Activated CD8-positive, alpha-beta memory T cell treated with anti-CD3 and anti-CD28 coated beads, Interleukin-2, amount 50 U/mL, for 24 hours (primary cell): Measurements from ENCODE around the gene DBNDD1.
"Not testable (repeated sequence)": the region's sequence is repeated elsewhere in the genome, so short reads cannot be mapped to it uniquely, and the experiment has no call there.

Experiments
- DNase-seq: peaks from one replicate; pipeline ENCODE4 v3.0.0-alpha.2; 2020; ENCODE audit errors: extremely low read depth

Gene DBNDD1

DNA sequence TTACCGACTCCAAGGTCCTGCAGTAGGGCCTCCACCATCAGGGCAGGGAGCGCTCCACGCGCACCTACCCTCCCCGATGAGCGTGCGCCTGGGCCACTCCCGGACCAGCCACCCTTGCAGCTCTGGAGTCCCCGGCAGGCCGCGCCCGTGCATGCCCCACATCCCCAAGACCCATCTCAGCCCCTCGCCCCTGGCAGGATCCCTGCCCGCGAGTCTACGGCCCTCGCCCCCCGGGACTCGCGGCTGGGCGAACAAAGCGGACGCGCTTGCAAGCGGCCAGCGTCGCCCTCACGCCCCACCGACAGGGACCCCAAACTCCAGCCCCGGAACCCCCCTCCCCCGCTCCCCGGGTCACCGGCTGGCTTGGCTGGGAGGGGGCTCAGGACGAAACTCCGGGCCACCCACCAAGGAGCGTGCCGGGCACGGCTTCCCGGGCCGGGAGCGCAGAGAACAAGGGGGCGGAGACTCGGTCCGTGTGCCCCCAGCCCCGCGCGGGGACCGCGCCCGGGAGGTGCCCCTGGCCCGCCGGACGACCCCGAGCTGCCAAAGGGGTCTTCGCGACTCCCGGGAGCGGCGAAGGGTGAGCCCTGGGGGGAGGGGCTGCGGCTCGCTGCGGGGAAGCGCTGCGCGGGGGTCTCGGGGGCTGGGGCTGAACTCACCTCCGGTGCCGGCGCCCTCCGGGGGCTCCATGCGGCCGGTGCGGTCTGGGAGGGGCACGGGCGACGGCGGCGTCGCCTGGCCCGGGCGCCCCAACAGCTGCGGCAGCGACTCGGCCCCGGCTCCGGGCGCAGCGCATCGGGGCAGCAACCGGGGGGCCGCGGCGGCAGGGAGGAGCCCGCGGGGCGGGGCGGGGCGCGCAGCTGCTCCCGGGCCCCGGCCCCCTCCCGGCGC is at the start of gene DBNDD1:
Gene DBNDD1 (minus strand): TSS at position 805 of the 891 bp plus-strand sequence. CDS start 115 bp downstream, at position 690.
- DNase-seq, result no peak

- no peak for DNase-seq
These were observed 42.2 kb upstream of the DBNDD1 start for GRCh38 chr16:90061437-90061836.

DNA sequence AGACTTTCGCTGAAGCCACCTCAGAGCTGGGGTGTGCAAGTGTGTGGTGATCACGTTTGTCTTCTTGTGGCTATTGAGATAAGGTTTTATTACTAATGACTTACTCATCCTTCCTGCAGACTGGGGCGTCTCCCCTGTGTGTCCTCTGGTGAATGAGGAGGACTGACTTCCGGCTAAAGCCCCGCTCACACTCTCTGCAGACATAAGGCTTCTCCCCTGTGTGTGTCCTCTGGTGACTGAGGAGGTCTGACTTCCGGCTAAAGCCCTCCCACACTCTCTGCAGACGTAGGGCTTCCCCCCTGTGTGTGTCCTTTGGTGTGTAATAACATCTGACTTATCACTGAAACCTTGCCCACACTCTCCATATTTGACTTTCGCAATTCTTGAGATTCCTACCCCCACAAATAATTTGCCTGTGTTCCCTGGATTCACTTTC is 38.5 kb upstream of the DBNDD1 start:
- DNase-seq, result no peak

DNA sequence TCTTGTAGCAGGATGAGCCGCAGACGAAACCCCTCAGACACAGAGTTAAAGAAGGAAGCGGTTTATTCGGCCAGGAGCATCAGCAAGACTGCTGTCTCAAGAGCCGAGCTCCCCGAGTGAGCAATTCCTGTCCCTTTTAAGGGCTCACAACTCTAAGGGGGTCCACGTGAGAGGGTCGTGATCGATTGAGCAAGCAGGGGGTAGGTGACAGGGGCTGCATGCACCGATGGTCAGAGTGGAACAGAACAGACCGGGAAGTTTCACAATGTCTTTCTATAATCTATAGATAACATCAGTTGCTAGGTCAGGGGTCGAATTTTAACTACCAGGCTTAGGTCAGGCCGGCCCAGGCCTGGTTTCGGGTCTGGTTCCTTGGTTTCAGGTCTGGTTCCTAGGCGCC is 37.3 kb upstream of the DBNDD1 start:
- not testable (repeated sequence) for DNase-seq

DNA sequence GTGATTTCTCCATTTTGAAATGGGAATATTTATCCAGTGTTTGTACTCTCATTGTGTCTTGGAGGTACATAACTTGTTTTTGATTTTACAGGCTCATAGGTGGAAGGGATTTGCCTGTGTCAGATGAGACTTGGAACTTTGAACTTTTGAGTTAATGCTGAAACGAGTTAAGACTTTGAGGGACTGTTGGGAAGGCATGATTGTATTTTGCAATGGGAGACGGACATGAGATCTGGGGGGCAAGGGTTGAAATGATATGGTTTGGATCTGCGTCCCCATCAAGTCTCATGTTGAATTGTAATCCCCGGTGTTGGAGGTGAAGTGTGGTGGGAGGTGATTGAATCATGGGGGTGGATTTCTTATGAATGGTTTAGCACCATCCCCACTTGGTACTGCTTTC is 36.1 kb upstream of the DBNDD1 start:
- no peak for DNase-seq

GRCh38 chr16:90054554-90054953 is 35.3 kb upstream of the DBNDD1 start:
- DNase-seq, result no peak

GRCh38 chr16:90053902-90054500 is 34.7 kb upstream of the DBNDD1 start:
- no peak for DNase-seq

- no peak for DNase-seq
These were observed 31.7 kb upstream of the DBNDD1 start for GRCh38 chr16:90050969-90051368.

DNA sequence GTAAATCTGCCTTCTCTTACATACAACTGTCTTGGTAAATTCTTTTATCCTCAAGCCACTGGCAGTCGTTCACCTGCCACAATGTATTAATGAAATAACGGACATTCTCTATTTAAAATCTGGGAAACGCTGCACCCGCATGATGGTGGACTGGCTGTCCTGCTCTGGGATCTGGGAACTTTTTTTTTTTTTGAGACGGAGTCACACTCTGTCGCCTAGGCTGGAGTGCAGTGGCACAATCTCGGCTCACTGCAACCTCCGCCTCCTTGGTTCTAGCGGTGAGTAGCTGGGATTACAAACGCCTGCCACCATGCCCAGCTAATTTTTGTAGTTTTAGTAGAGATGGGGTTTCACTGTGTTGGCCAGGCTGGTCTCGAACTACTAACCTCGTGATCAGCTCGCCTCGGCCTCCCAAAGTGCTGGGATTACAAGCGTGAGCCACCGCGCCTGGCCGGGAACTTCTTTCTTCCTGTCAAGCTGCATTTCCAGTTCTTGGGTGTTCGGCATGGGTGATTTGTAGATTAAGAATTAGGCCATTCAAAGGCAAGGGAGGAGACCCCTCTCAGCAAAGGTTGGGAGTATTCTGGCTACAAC is 29.6 kb upstream of the DBNDD1 start:
- DNase-seq, result no peak

- no peak for DNase-seq
These were observed 29.1 kb upstream of the DBNDD1 start for GRCh38 chr16:90048347-90048722.

- no peak for DNase-seq
These were observed 28.6 kb upstream of the DBNDD1 start for GRCh38 chr16:90047714-90048346.

- DNase-seq, result no peak
These were observed 27.9 kb upstream of the DBNDD1 start for GRCh38 chr16:90046971-90047713.

GRCh38 chr16:90046122-90046970 is 27.1 kb upstream of the DBNDD1 start:
- no peak for DNase-seq

DNA sequence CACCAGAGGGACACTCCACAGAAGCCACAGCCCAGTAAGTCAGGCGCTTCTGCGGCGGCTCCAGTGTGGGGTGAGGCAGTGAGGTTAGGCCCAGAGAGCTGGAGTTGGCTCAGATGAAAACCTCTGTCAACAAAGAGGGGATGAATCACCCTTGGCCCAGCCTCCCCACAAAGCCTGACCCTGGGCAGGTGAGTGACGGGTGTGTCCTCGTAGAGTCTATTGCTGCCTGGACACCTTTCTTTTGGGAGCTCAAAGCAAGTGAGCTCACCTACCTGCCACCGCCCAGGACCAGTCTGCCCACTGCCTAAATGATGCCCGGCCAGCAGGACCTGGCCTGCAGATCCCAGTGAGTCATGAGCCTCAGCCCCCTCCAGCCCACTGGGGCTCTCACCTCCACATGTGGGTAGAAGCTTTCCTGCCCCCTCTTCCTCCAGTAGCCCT is 24.9 kb upstream of the DBNDD1 start:
- DNase-seq, result no peak

DNA sequence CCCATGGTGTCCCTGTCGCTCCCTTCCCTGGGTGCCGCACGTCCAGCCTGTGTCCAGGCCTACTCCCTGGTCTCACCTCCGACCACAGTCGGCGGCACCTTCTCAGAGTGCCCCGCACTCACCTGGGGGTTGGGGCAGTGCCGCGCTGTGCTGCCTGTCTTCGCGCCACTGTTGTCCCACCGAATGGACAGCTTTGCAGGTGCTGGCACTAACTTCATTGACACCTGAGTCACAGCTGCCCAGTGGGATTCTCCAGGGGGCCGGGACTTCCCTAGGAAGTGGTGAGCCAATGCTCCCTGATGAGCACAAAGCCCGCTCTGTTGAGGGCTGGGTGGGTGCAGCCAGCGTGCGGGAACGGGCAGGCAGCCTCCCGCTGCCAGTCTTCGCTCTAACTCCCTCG is 24.3 kb upstream of the DBNDD1 start:
- no peak for DNase-seq

DNA sequence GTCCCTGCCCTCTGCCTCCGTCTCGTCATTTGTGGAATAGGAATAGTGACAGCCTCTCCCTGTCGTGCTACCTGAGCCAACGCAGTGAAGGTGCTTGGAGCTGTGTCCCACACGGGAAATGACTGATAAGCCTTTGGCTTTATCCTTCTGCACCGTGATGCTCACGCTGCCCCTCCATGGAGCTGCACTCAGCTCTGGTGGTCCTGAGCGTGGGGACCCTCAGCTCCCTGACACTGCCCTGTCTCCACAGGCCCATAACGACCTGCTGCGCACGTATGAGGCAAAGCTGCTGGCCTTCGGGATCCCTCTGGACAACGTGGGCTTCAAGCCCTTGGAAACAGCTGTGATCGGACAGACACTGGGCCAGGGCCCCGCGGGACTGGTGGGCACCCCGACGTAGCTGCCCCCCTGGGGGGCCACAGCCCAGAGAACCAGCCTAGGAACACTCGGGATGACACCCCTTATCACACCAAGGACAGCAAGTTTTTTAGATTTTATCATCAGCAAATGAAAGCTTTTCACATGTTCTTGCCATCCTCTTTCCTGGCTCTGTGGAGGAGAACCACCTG is 23.8 kb upstream of the DBNDD1 start:
- DNase-seq, result no peak

DNA sequence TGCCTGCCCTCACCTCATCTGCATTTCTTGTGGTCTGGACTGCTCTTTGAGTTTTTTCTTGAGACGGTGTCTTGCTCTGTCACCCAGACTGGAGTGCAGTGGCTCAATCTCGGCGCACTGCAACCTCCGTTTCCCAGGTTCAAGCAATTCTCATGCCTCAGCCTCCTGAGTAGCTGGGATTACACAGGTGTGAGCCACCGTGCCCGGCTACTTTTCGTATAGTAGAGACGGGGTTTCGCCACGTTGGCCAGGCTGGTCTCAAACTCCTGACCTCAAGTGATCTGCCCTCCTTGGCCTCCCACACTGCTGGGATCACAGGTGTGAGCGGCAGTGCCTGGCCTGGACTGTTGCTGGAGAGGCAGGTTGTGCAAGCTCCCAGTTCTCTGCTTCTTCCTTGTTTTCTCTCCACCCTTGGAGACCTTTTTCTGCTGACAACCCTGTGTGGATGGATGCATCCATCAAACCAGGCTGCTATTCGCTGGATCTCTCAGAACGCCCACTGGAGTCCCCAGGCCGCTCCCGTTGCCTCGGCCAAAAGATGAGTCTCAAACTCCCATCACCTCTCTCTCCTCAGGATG is 22.7 kb upstream of the DBNDD1 start:
- no peak for DNase-seq

GRCh38 chr16:90040152-90041023 is 21.1 kb upstream of the DBNDD1 start:
- no peak for DNase-seq

- no peak for DNase-seq
These were observed 18.0 kb upstream of the DBNDD1 start for GRCh38 chr16:90037276-90037675.
